ENCODE data around the gene ZFAND4.
"Not testable (repeated sequence)": the region's sequence is repeated elsewhere in the genome, so short reads cannot be mapped to it uniquely, and the experiment has no call there.

Gene ZFAND4

DNA sequence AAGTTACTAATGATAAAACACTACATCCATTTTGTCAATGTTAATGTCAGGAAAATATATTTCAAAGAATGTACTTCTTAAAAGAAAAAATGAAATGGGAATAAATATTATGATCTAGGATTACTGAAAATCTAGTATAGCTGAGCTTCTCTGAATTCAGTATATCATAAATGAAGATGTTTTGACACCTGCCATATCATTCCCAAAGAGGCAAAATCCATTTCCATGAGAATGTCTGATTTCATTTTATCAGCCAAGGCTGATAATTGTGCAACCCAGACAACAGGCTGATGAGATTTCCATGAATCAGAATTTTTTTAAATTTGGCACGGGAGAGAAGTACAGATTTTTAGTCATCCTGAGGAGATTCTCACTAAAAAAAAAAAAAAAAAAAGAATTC is 32.5 kb downstream of the ZFAND4 start:
- no peak for DNase-seq

DNA sequence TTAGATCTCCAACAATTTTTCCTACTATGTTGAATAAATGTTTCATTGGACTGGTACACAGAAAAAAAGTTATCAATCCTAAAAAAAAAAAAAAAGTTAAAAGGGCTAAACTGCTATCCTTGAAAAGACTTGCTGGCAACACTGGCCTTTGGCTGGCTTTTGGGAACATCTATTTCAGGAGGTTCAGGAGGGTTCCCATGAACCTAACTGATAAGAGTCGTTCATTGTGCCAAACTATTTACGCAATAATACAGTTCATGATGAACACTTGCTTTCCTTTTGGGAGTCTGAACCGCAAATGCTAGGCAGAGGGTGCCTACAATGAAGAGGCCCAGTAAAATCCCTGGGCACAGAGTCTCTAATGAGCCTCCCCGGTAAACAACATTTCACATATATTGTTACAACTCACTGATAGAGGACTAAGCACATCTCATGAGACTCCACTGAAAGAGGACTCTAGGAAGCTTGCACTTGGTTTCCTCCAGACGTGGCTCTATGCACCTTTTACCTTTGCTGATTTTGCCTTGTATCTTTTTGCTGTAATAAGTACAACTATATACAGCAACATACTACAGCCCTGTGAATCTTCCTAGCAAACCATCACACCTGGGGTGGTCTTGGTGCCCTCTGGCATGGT is 45.0 kb downstream of the ZFAND4 start:
- no peak for DNase-seq

DNA sequence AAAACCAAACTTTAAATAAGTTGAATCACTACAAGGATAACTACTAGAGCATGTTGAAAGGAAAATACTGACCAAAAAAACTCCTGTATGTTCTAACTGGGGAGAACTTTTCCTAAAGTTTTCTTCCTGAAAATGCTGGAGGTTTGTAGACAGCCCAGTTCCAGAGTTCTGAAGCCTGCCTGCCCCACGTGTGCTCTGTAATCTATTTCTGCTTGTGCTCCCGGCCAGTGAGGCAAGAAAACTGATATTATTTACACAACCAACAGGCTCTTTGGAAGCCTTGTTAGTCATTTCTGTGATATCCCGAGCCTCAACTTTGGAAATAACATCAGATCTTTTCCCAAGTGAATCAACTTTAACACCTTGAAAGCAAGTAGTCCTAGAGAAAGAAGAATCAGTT is 46.7 kb downstream of the ZFAND4 start:
- DNase-seq, result no peak

DNA sequence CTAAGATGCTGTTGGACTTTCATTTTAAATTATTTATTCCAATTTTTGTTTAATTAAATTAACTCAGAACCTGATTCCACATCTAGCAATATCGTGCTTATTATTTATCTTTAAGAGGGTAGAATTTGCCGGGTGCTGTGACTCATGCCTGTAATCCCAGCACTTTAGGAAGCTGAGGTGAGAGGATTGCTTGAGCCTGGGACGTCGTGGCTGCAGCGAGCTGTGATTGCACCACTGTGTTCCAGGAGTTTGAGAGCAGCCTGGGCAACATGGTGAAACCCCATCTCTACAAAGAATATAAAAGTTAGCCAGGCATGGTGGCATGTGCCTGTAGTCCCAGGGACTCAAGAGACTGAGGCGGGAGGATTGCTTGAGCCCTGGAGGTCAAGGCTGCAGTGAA is 47.8 kb downstream of the ZFAND4 start:
- no peak for DNase-seq

DNA sequence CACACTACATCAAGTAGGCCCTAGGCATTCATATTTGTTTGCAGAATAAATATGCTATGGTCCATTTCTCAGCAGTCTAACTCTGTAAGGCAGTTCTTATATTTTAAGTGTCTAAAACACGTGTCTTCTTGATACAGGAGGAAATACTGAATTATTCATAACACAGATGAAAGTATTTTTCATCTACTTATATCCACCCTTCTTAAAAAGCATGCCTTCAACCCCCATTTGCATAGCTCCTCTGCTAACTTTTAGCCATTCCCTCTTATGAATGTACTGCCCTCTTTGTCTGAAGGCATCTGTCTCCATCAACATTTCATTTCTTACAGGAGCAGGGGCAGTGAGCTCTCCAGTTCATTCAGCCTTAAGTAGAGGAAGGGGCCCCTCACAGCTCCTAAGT is 57.7 kb downstream of the ZFAND4 start:
- no peak for DNase-seq

DNA sequence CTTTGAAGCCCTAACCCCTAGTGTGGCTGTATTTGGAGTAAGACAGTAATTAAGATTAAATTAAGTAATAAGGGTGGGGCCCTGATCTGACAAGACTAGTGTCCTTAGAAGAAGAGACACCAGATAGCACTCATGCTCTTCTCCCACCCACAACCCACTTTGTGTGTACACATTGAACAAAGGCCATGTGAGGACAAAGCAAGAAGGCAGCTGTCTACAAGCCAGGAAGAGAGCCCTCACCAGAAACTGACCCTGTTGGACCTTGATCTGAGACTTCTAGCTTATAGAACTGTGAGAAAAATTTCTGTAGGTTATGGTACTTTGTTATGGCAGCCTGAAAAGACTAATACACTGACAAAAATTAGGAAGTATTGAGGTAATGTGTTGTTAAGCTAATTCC is 59.8 kb downstream of the ZFAND4 start:
- DNase-seq, result no peak

DNA sequence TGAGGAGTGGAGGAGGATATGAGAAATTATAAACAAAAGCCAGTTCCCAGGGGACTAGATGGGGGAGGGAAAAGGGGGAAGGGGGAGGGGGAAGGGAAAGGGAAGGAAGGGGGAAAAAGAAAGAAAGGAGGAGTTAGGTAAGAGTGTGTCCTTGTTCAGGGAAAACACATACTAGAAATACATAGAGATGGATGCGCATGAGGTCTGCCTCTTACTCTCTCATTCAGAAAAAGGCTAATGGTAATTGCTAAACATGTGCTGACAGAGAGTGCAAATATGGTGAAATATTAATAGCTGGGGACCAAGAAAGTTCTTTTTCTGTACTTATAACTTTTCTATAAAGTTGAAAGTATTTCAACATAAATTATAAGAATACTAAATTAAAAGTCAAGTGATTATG is 64.5 kb downstream of the ZFAND4 start:
- DNase-seq, result no peak

DNA sequence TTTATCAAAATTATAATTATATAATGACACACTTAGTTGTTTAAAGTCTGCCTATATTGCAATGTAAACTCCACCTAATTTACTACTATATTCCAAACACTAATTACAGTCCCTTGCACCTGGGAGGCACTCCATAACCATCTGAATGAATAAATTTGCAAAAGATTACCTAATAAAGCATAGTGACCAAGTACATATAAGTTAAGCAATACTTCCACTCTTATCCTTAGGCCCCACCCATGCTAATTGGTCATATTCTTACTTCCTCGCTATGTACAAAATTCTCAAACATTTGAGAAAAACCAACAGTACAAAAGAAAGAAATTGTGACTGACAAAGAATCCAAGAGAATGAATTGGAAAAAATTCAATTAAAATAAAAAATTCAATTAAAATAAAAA is 65.3 kb downstream of the ZFAND4 start:
- DNase-seq, result no peak

DNA sequence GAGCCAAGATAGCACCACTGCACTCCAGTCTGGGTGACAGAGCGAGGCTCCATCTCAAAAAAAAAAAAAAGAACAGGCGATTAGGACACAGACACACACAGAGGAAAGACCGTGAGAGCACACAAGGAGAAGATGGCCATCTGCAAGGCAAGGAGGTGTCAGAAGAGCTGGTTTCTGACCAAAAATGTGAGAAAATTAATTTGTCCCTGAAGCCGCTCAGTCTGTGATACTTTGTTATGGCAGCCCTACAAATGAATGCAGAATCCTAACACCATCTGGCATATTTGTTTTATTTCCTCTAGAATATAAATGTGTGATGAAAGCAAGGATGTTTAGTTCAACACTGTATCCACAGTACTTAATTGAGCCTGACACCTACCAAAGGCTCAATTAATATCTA is 69.7 kb downstream of the ZFAND4 start:
- no peak for DNase-seq

DNA sequence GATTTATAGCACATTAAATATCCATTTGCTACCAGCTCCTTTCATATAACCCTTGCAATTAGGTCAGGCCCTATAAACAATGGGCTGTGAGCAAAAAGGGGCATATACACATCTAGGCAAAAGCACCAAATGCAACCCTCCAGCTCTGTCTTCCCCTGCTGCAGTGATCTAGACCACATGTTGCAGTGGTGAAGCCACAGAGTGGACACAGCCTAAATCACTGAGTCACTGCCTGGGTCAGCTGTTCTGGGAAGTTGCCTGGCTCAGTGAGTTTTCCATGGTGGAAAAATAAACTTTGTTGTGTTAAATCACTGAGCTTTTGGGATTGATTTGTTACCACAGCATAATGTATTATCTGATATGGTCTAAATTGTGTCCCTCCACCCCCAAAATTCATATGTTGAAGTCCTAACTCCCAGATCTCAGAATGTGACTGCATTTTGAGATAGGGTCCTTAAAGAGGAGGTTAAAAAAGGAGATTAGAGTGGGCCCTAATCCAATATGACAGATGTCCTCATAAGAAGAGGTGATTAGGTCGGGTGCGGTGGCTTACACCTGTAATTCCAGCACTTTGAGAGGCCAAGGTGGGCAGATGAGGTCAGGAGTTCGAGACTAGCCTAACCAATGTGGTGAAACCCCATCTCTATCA is 70.4 kb downstream of the ZFAND4 start:
- no peak for DNase-seq

DNA sequence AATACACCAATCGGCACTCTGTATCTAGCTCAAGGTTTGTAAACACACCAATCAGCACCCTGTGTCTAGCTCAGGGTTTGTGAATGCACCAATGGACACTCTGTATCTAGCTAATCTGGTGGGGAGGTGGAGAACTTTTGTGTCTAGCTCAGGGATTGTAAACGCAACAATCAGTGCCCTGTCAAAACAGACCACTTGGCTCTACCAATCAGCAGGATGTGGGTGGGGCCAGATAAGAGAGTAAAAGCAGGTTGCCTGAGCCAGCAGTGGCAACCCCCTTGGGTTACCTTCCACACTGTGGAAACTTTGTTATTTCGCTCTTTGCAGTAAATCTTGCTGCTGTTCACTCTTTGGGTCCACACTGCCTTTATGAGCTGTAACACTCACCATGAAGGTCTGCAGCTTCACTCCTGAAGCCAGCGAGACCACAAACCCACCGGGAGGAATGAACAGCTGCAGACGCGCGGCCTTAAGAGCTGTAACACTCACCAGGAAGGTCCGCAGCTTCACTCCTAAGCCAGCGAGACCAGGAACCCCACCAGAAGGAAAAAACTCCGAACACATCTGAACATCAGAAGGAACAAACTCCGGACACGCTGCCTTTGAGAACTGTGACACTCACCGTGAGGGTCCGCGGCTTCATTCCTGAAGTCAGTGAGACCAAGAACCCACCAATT is 71.2 kb downstream of the ZFAND4 start:
- not testable (repeated sequence) for DNase-seq

DNA sequence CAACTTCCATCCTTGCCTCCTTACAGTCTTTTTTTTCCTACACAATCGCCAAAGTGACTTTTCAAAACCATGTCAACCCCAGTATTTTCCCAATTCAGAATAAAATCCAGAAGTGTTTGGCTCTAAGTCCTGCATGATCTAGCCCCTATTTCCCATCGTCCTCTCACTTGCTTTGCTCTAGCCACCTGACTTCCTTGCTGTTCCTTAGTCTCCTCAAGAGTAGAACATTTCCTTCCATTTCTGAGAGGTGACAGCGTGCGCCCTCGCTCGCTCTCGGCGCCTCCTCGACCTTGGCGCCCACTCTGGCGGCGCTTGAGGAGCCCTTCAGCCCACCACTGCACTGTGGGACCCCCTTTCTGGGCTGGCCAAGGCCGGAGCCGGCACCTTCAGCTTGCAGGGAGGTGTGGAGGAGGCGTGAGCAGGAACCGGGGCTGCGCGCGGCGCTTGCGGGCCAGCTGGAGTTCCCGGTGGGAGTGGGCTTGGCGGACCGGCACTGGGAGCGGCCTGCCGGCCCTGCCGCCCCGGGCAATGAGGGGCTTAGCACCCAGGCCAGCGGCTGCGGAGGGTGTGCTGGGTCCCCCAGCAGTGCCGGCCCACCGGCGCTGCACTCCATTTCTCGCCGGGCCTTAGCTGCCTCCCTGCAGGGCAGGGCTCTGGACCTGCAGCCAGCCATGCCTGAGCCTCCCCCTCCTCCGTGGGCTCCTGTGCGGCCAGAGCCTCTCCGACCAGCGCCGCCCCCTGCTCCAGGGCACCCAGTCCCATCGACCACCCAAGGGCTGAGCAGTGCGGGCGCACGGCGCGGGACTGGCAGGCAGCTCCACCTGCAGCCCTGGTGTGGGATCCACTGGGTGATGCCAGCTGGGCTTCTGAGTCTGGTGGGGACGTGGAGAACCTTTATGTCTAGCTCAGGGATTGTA is 72.0 kb downstream of the ZFAND4 start:
- not testable (repeated sequence) for DNase-seq

DNA sequence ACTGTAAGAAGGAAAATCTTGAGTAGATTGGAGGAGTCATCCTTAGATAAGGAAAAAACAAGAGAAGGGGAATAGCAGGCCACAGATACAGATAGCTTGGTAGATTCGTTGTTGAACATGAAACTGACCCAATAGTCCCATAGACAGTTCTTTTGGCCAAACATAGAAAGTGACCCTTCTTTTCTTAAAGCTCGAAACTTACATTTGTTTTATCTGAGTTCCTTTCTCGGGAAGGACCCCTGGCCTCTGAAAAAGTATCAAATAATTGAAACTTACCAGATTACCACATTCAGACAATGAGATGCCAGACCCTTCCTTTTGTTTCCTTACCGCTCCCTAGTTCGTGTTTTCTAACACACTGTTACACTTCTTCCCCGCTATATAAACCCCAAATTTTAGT is 72.9 kb downstream of the ZFAND4 start:
- no peak for DNase-seq

DNA sequence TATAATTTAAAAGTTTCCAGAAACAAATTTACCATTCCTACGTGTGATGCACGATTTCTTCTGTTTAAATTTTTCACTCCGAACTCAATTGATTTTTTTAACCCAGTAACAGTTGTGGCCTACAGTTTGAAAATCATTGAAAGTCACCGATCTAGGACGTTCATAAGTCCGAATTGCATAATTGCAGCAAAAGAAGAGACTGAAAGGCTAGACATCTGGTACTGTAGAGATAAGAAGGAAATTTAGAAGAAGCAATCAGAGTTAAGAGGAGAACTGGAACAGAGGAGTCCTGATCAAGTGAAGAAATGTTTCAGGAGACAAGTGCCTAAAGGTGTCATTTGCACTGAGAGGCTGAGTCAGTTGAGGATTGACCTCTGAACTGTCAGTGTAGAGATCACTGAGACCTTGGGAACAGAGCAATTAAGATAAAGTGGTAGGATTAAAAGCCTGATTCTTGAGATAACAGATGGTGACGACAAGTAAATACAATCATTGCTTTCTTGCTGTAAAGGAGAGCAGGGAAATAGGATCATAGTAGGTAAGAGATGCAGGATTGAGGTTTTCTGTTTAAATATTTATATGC is 73.5 kb downstream of the ZFAND4 start:
- no peak for DNase-seq

DNA sequence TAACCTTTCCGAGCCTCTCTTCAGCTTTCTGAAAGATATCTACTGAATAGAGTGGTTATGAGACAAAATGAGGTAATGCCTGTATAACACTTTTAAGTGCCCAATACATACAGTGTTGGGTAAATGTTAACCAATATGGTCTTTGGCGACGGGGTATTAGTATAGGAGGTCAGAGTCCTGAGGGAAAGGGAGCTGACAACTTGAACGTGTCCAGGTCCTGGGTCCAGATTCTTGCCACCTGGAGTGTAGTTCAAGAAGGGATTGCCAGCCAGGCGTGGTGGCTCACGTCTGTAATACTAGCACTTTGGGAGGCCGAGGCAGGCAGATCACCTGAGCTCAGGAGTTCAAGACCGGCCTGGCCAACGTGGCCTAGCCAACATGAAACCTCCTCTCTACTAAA is 76.0 kb downstream of the ZFAND4 start:
- no peak for DNase-seq

DNA sequence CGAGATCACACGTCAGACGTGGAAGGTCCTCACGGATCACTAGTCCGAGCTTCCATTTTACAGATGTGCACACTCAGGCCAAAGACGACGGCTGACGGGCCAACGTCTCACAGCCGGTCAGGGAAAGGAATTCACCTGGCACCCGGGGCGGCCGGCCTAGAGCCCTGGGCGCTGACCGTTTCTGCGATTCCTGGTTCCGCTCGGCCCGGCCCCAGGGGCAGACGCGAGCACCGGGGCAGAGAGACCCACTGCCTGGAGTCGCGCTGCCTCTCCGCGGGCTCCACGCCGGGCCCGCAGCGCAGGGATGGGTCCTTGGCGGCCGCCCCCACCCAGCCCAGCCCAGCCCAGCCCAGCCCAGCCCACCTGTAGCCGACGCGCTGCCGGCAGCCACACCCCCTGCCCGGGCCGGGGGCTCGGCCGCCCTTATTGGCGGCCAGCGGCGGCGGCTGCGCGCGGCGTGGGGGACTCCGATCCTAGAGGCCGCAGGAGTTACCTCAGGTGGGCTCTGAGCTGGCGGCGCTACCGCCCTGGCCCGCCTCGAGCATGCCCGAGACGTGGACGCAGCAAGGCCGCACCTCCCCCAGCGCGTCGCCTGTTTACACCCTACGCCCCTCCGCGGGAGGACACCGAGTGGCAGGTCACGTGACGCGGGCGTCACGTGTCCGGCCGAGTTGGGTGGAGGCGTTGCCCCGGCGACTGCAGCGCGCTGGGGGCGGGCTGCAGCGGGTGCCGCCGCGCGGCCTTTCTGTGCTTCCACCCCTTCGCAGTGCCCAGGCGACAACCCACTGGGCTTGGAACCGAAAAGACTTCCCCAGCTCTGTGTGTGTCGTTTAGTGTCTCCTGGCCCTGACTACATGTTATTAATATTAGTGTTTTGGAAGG is 78.1 kb downstream of the ZFAND4 start:
- DNase-seq, result peak; percentile 75

DNA sequence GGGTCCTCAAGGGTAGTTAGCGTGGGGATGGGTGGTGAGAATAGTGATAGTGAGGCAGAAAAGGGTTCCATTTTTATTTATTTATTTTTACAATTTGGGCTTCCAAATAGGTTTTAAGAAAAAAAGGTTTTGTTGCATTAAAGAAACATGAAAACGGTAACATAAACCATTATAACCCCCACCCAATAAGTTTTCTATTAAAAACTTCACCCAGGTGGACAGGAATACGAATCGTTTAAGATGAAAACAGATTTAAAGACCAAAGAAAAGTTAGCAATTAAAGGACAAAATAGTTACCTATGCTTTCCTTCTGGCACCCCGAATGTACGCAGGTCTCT is 78.7 kb downstream of the ZFAND4 start:
- DNase-seq, result no peak

DNA sequence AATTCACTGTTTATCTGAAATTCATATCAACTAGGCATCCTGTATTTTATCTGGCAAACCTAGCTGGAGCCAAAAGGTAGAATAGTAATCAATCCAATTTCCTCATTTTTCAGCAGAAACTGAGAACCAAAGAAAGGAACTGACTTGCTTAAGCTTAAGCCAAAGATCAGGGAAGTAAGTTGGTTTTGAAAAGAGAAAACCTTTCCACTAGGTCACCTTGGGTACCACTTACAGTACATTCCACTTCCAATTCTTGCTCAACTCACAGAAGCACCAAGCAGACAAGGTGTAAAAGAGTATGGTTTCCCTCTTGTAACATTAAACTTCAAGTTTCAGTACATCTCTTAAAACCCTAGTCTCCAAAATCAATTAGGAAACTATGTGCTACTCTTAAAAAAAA is 79.6 kb downstream of the ZFAND4 start:
- DNase-seq, result no peak

DNA sequence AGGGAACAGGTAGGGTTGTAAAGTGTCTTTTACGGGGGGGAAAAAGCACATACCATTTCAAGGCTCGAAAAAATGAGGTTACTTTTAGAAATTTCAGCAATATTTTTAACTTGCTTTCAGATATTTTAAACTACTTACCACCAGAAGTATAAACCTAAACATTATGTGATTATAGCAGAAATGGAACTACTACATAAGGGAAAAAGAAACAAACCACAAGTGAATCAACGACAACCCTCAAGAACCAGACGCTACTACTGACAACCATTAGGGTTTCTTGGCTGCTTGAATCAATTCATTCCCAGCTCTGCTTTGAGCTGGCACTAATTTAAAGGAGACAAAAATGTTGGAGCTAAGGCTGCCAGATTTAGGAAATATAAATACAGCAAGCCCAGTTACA is 80.1 kb downstream of the ZFAND4 start:
- no peak for DNase-seq

DNA sequence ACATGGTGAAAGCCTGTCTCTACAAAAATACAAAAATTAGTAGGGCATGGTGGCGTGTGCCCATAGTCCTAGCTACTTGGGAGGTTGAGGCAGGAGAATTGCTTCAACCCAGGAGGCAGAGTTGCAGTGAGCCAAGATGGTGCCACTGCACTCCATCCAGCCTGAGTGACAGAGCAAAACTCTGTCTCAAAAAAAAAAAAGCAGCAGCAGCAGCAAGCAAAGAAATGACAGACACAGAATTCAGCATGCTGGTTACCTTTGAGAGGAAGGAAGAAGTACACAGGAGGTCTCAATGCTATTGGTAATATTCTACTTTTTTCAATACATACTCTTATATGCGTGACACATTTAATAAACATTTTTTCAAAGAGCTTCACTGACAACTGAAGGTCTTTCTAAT is 81.3 kb downstream of the ZFAND4 start:
- no peak for DNase-seq

DNA sequence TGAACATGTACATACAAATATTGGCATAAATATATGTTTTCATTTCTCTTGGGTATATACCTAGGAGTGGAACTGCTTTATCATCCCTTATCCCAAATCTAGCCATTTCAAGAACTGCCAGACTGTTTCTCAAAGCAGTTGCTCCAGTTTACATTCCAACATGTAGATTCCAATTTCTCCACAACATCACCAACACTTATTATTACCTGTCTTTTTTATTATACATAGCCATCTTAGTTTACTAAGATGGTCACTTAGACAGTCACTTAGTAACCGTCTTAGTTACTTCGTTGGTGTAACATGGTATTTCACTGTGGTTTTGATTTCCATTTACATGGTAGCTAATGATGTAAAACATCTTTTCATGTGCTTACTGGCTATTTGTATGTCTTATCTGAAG is 82.7 kb downstream of the ZFAND4 start:
- DNase-seq, result no peak

DNA sequence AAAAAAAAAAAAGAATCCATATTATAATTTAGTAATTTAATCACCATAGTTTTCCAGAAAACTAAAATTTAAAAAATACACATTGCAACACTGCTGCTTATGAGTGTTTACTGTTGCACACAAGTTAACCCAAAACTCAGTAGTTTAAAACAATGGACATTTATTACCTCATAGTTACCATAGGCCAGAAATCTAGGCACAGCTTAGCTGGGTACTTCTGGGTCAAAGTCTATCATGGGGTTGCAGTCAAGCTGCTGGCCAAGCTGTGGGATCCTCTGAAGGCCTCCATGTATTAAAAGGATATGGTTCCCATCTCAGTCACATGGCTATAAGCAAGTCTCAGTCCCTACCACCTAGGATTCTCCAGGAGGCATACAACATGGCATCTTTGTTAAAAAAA is 83.6 kb downstream of the ZFAND4 start:
- DNase-seq, result no peak

Measured in activated T-cell treated with anti-CD3 and anti-CD28 coated beads for 4 hours (primary cell).